ENCODE results near the gene HAAO. TPM values are rescaled to one million over a fixed set of nuclear protein-coding genes. Genes with fewer than 3 reads are reported as not detected.

HAAO gene
- total and polyA plus RNA-seq, 2 of the 13 experiments (the other 11 are each of a cell fraction or from before 2014, with no cell fraction given) = 36.1 to 42.7 TPM

DNA sequence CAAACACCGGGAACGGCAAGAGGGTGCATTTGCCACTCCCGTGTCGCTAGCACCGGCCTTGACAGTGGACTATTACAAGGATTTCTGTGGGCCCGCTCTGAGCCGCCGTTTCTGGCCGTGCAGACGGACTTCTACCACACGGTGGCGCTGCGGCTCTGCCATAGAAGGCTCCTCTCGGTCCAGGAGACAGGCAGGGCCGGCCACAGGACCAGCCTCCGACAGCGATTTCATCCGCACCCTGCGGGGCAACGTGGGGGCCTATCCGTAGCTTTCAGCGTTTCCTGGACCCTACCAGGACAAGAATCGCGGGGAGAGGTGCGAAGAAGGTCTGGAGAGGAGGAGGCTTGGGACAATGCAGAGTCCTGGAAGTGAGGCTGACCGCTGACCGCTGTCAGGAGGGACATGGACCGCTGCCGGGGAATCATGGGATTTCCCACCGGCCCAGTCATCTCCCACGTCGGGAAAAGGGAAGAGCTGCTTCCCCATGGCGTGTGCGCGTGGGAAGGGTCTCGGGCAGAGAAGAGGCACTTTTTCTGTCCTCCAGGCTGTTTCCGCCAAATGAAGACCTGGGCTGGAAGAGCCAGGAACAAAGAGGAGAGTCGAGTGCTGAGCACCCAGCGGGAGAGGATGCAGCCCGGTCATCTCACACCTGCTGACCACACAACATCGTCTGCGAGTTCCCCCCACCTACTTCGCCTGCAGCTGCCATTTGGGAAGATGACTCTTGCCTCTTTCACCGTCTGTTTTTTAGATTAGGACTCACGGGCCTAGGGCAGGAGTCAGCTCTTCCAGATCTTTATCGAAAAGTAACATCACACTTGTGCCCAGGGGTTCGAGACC lies 35.5 kb upstream of the HAAO start (continued):
- peak; percentile 15; the same call in 1 of the 2 replicates for TF ChIP-seq ZBTB7A (CRISPR knock-in tag; IDR thresholded peaks at IDR 0.05)
- peak; percentile 72 for TF ChIP-seq ARNT2 (CRISPR knock-in tag; IDR thresholded peaks at IDR 0.05; ENCODE audit: low read depth)
- peak; percentile 20; the same call in 1 of the 2 replicates for TF ChIP-seq IRX3 (CRISPR knock-in tag; IDR thresholded peaks at IDR 0.05; ENCODE audit: borderline replicate concordance, low read depth)
- TF ChIP-seq ZZZ3 (CRISPR knock-in tag; IDR thresholded peaks at IDR 0.05; ENCODE audit: borderline replicate concordance) = 0 out of 2 replicates have a peak, but pooled peaks have one; percentile 37
- peak; percentile 97; the same call in 1 of the 2 replicates for TF ChIP-seq ZNF572 (CRISPR knock-in tag; IDR thresholded peaks at IDR 0.05)
- 0 out of 2 replicates have a peak, but pooled peaks have one; percentile 20 for TF ChIP-seq SIX4 (CRISPR knock-in tag; IDR thresholded peaks at IDR 0.05)
- TF ChIP-seq, protein P1, sequence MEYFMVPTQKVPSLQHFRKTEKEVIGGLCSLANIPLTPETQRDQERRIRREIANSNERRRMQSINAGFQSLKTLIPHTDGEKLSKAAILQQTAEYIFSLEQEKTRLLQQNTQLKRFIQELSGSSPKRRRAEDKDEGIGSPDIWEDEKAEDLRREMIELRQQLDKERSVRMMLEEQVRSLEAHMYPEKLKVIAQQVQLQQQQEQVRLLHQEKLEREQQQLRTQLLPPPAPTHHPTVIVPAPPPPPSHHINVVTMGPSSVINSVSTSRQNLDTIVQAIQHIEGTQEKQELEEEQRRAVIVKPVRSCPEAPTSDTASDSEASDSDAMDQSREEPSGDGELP (IDR thresholded peaks at IDR 0.05; ENCODE audit: borderline replicate concordance, low read depth) = no peak
- TF ChIP-seq, protein P2, sequence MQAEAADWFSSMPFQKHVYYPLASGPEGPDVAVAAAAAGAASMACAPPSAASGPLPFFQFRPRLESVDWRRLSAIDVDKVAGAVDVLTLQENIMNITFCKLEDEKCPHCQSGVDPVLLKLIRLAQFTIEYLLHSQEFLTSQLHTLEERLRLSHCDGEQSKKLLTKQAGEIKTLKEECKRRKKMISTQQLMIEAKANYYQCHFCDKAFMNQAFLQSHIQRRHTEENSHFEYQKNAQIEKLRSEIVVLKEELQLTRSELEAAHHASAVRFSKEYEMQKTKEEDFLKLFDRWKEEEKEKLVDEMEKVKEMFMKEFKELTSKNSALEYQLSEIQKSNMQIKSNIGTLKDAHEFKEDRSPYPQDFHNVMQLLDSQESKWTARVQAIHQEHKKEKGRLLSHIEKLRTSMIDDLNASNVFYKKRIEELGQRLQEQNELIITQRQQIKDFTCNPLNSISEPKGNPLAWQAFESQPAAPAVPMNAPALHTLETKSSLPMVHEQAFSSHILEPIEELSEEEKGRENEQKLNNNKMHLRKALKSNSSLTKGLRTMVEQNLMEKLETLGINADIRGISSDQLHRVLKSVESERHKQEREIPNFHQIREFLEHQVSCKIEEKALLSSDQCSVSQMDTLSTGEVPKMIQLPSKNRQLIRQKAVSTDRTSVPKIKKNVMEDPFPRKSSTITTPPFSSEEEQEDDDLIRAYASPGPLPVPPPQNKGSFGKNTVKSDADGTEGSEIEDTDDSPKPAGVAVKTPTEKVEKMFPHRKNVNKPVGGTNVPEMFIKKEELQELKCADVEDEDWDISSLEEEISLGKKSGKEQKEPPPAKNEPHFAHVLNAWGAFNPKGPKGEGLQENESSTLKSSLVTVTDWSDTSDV (CRISPR knock-in tag; IDR thresholded peaks at IDR 0.05) = no peak
- no peak for TF ChIP-seq ZBTB1 (CRISPR knock-in tag; IDR thresholded peaks at IDR 0.05; ENCODE audit: borderline replicate concordance)
- TF ChIP-seq KLF16 (CRISPR knock-in tag; IDR thresholded peaks at IDR 0.05) = 0 out of 4 replicates have a peak, but pooled peaks of 1 of the 2 experiments have one; percentile 44
- TF ChIP-seq, protein P3, sequence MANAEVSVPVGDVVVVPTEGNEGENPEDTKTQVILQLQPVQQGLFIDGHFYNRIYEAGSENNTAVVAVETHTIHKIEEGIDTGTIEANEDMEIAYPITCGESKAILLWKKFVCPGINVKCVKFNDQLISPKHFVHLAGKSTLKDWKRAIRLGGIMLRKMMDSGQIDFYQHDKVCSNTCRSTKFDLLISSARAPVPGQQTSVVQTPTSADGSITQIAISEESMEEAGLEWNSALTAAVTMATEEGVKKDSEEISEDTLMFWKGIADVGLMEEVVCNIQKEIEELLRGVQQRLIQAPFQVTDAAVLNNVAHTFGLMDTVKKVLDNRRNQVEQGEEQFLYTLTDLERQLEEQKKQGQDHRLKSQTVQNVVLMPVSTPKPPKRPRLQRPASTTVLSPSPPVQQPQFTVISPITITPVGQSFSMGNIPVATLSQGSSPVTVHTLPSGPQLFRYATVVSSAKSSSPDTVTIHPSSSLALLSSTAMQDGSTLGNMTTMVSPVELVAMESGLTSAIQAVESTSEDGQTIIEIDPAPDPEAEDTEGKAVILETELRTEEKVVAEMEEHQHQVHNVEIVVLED (CRISPR knock-in tag; IDR thresholded peaks at IDR 0.05; ENCODE audit: borderline replicate concordance) = peak; percentile 52
- no peak for TF ChIP-seq SMARCE1 (IDR thresholded peaks at IDR 0.05; ENCODE audit: borderline replicate concordance)
- TF ChIP-seq ZNF510 (CRISPR knock-in tag; IDR thresholded peaks at IDR 0.05; ENCODE audit: low read depth) = 0 out of 2 replicates have a peak, but pooled peaks have one; percentile 75
- 0 out of 2 replicates have a peak, but pooled peaks have one; percentile 30 for TF ChIP-seq ZNF224 (CRISPR knock-in tag; IDR thresholded peaks at IDR 0.05)
- no peak for TF ChIP-seq ZNF446 (CRISPR knock-in tag; IDR thresholded peaks at IDR 0.05)
- TF ChIP-seq AHR (CRISPR knock-in tag; IDR thresholded peaks at IDR 0.05) = peak; percentile 86; the same call in 1 of the 2 replicates
- peak; percentile 37; the same call in 1 of the 2 replicates for TF ChIP-seq FOXA3 (CRISPR knock-in tag; IDR thresholded peaks at IDR 0.05)
- TF ChIP-seq ZBTB7B (CRISPR knock-in tag; IDR thresholded peaks at IDR 0.05) = no peak
- TF ChIP-seq, protein P4, sequence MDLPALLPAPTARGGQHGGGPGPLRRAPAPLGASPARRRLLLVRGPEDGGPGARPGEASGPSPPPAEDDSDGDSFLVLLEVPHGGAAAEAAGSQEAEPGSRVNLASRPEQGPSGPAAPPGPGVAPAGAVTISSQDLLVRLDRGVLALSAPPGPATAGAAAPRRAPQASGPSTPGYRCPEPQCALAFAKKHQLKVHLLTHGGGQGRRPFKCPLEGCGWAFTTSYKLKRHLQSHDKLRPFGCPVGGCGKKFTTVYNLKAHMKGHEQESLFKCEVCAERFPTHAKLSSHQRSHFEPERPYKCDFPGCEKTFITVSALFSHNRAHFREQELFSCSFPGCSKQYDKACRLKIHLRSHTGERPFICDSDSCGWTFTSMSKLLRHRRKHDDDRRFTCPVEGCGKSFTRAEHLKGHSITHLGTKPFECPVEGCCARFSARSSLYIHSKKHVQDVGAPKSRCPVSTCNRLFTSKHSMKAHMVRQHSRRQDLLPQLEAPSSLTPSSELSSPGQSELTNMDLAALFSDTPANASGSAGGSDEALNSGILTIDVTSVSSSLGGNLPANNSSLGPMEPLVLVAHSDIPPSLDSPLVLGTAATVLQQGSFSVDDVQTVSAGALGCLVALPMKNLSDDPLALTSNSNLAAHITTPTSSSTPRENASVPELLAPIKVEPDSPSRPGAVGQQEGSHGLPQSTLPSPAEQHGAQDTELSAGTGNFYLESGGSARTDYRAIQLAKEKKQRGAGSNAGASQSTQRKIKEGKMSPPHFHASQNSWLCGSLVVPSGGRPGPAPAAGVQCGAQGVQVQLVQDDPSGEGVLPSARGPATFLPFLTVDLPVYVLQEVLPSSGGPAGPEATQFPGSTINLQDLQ (CRISPR knock-in tag; IDR thresholded peaks at IDR 0.05) = no peak
- TF ChIP-seq PHF21A (CRISPR knock-in tag; IDR thresholded peaks at IDR 0.05) = peak; percentile 37; the same call in 1 of the 2 replicates
- peak; percentile 58 for TF ChIP-seq RXRA (CRISPR knock-in tag; IDR thresholded peaks at IDR 0.05)
